GM12878 (cell line): ENCODE data around the gene KPNA5. TPM values are rescaled to one million over a fixed set of nuclear protein-coding genes. Genes with fewer than 3 reads are reported as not detected.

Experiments used
- ATF7 ChIP-seq: fragments of 450-650 bp; IDR thresholded peaks from 2 replicates; pipeline ENCODE4 v1.6.1; 2016; ENCODE audit warnings: low read depth, mild to moderate bottlenecking
- BHLHE40 ChIP-seq, 2 experiments: fragments of 450-650 bp in 1 of 2; IDR thresholded peaks; 2 replicates each; pipeline ENCODE4 v1.6.1; 2011 to 2017; ENCODE audit warnings: low read depth in 2 of 2, borderline replicate concordance in 1 of 2, improper control_type of control experiment in 1 of 2, low read length in 1 of 2, mild to moderate bottlenecking in 1 of 2
- EGR1 ChIP-seq, 2 experiments: IDR thresholded peaks; 1 replicate in 1 of 2; 2 replicates in 1 of 2; pipeline ENCODE4 v1.6.1; 2011 to 2012; ENCODE audit warnings: low read depth in 2 of 2, low read length in 2 of 2, borderline replicate concordance in 1 of 2, mild to moderate bottlenecking in 1 of 2, moderate library complexity in 1 of 2
- MXI1 ChIP-seq: fragments of 150-350 bp; IDR thresholded peaks from 2 replicates; pipeline ENCODE4 v1.6.1; 2011; ENCODE audit warnings: low read depth, mild to moderate bottlenecking, inconsistent platforms, low read length, improper control_type of control experiment
- POLR2AphosphoS2 ChIP-seq: IDR thresholded peaks from 2 replicates; pipeline ENCODE4 v1.6.1; 2011; ENCODE audit warnings: low read depth, mild to moderate bottlenecking, low read length, improper control_type of control experiment, moderate library complexity
- RAD51 ChIP-seq: fragments of 450-650 bp; IDR thresholded peaks from 2 replicates; pipeline ENCODE4 v1.6.1; 2016; ENCODE audit warnings: moderate library complexity, mild to moderate bottlenecking, inconsistent platforms
- RBBP5 ChIP-seq: fragments of 200-600 bp; sonication (generic); conservative IDR thresholded peaks from 2 replicates; pipeline ENCODE4 v1.6.1; 2016
- polyA plus RNA-seq, 11 experiments: library from polyadenylated mRNA; depleted of rRNA in 4 of 11; unstranded in 6 of 11; stranded (reverse) in 5 of 11; fragments of >200 nt; fragmentation: Nextera tagmentation in 4 of 11; fragmentation: Illumina TruSeq in 1 of 11; extraction: Ambion mirVana in 4 of 11; extraction: Trizol in 1 of 11; gene quantifications; 1 replicate in 1 of 11; 2 replicates in 10 of 11; pipeline versions ENCODE4 v1.2.1 to v1.2.3, GENCODE V29; 2011 to 2016; ENCODE audit warnings: inconsistent platforms in 2 of 11, missing spikeins in 2 of 11, low read depth in 1 of 11
- total RNA-seq, 4 experiments: library from RNA; depleted of rRNA in 3 of 4; stranded (reverse); fragments of >200 nt in 3 of 4; fragmentation: Illumina TruSeq in 1 of 4; extraction: Trizol in 1 of 4; gene quantifications; 2 replicates each; pipeline versions ENCODE4 v1.2.1 to v1.2.3, GENCODE V29; 2013 to 2021
- TF ChIP-seq, protein P1 (sequence below): fragments of 150-350 bp; IDR thresholded peaks from 2 replicates; pipeline ENCODE4 v1.6.1; 2016; ENCODE audit warnings: low read depth, low read length
- TF ChIP-seq, protein P2 (sequence below): fragments of 450-650 bp; IDR thresholded peaks from 2 replicates; pipeline ENCODE4 v1.6.1; 2017; ENCODE audit warnings: mild to moderate bottlenecking

The KPNA5 gene
- total and polyA plus RNA-seq, 10 of the 15 experiments (the other 5 are each of a cell fraction or from before 2014, with no cell fraction given): 1.9 to 7.6 (median 4.5) TPM

DNA sequence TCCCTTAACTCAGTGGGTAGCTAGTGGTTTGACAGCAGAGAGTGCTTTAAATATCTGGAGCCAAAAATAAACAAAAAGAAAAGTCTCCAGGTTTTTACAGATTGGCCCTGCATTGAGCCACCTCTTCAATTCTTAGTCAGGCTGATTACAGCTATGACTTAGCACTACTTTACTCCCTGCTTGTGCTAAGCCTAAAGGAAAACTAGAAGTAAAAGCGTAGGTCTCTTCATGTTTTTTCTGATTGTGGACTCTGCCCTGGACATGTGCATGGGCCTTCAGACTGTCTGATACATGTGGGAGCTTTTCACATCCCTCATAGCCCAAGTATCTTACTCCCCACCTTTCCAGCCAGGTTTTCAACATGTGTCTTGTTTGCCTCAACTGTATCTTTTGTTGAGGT is 33.3 kb downstream of the KPNA5 start (continued):
- no peak for TF ChIP-seq ATF7
- no peak for TF ChIP-seq RBBP5
- TF ChIP-seq, protein P1, sequence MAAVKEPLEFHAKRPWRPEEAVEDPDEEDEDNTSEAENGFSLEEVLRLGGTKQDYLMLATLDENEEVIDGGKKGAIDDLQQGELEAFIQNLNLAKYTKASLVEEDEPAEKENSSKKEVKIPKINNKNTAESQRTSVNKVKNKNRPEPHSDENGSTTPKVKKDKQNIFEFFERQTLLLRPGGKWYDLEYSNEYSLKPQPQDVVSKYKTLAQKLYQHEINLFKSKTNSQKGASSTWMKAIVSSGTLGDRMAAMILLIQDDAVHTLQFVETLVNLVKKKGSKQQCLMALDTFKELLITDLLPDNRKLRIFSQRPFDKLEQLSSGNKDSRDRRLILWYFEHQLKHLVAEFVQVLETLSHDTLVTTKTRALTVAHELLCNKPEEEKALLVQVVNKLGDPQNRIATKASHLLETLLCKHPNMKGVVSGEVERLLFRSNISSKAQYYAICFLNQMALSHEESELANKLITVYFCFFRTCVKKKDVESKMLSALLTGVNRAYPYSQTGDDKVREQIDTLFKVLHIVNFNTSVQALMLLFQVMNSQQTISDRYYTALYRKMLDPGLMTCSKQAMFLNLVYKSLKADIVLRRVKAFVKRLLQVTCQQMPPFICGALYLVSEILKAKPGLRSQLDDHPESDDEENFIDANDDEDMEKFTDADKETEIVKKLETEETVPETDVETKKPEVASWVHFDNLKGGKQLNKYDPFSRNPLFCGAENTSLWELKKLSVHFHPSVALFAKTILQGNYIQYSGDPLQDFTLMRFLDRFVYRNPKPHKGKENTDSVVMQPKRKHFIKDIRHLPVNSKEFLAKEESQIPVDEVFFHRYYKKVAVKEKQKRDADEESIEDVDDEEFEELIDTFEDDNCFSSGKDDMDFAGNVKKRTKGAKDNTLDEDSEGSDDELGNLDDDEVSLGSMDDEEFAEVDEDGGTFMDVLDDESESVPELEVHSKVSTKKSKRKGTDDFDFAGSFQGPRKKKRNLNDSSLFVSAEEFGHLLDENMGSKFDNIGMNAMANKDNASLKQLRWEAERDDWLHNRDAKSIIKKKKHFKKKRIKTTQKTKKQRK: no peak
- no peak for TF ChIP-seq EGR1 (IDR thresholded peaks at IDR 0.05; ENCODE audit: borderline replicate concordance in 1 of 2, low read depth in 2 of 2, low read length in 2 of 2)
- no peak for TF ChIP-seq MXI1
- TF ChIP-seq, protein P2, sequence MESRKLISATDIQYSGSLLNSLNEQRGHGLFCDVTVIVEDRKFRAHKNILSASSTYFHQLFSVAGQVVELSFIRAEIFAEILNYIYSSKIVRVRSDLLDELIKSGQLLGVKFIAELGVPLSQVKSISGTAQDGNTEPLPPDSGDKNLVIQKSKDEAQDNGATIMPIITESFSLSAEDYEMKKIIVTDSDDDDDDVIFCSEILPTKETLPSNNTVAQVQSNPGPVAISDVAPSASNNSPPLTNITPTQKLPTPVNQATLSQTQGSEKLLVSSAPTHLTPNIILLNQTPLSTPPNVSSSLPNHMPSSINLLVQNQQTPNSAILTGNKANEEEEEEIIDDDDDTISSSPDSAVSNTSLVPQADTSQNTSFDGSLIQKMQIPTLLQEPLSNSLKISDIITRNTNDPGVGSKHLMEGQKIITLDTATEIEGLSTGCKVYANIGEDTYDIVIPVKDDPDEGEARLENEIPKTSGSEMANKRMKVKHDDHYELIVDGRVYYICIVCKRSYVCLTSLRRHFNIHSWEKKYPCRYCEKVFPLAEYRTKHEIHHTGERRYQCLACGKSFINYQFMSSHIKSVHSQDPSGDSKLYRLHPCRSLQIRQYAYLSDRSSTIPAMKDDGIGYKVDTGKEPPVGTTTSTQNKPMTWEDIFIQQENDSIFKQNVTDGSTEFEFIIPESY: no peak
- TF ChIP-seq BHLHE40 (IDR thresholded peaks at IDR 0.05; ENCODE audit: borderline replicate concordance in 1 of 2, low read depth in 2 of 2, low read length in 1 of 2): no peak
- TF ChIP-seq POLR2AphosphoS2: no peak
- TF ChIP-seq RAD51: no peak
